ENCODE results near the gene VSIG10L2. TPM values are rescaled to one million over a fixed set of nuclear protein-coding genes. Genes with fewer than 3 reads are reported as not detected.

Gene VSIG10L2
- total RNA-seq, 1 experiment from 2014 or later, result not detected

- POLR2A ChIA-PET, result no interaction called here
- Mint-ChIP-seq H3K27me3 (ENCODE audit: insufficient read depth, unreplicated experiment) (peaks cover 6% of the 10 kb centered on the region), H3K4me3 (ENCODE audit: unreplicated experiment) (no peak overlapping the region), H3K36me3 (ENCODE audit: insufficient read depth, unreplicated experiment) (no peaks in the 10 kb centered on the region), H3K27ac (ENCODE audit: unreplicated experiment) (no peak overlapping the region), H3K4me1 (ENCODE audit: low read depth, unreplicated experiment) (peaks cover 5% of the 10 kb centered on the region), H3K9me3 (ENCODE audit: unreplicated experiment) (no peaks in the 10 kb centered on the region)
- no peaks in the 10 kb centered on the region for H3K9me3 ChIP-seq
- H3K27me3 ChIP-seq (replicated peaks; ENCODE audit: control insufficient read depth, insufficient read depth, low read length), result 0 out of 2 replicates have a peak, but pooled peaks cover 1% of the 10 kb centered on the region
- TF ChIP-seq, protein P1, sequence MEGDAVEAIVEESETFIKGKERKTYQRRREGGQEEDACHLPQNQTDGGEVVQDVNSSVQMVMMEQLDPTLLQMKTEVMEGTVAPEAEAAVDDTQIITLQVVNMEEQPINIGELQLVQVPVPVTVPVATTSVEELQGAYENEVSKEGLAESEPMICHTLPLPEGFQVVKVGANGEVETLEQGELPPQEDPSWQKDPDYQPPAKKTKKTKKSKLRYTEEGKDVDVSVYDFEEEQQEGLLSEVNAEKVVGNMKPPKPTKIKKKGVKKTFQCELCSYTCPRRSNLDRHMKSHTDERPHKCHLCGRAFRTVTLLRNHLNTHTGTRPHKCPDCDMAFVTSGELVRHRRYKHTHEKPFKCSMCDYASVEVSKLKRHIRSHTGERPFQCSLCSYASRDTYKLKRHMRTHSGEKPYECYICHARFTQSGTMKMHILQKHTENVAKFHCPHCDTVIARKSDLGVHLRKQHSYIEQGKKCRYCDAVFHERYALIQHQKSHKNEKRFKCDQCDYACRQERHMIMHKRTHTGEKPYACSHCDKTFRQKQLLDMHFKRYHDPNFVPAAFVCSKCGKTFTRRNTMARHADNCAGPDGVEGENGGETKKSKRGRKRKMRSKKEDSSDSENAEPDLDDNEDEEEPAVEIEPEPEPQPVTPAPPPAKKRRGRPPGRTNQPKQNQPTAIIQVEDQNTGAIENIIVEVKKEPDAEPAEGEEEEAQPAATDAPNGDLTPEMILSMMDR (IDR thresholded peaks at IDR 0.05; ENCODE audit: insufficient read depth in 1 of 2, low read depth in 1 of 2, low read length in 1 of 2, severe bottlenecking in 1 of 2, unreplicated experiment in 1 of 2), result no peak
- no peaks in the 10 kb centered on the region for H3K36me3 ChIP-seq (ENCODE audit: control insufficient read depth, insufficient read depth, low read length)
- CTCF ChIA-PET, result interaction anchor here (0.6 to 4.1 kb wide), 3 partner anchors 16 to 255 kb away, joined by 3 to 32 read pairs (median 31); partner anchors contain the start of gene CDON
- intact Hi-C loops (cut with micrococcal nuclease; ENCODE audit: unreplicated experiment), result no loop called here
- no peak overlapping the region for H3K4me3 ChIP-seq (ENCODE audit: low read depth, low read length)
- no TSS peak for BruUV-seq (replicated peaks)
- H3K4me1 ChIP-seq, result no peaks in the 10 kb centered on the region
- no peak for DNase-seq
These were observed 5.7 kb upstream of the VSIG10L2 start for GRCh38 chr11:125940145-125940544.

DNA sequence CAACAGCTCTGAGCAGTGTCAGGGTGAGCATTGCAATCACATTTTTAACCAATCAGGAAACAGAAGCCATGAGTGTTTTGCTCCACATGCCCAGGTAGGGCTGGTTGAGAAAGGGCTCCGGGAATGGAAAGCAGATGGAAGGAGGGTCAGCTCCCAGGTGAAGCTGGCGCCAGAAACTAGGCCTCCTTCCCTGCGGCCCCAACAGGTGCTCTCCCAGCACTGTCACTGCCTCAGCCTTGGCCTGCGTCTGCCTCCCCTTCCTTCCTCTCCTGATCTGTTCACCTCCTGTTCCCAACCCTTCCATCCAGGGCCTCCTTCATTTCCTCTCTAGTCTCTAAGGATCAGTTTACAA is 4.6 kb upstream of the VSIG10L2 start:
- no TSS peak for BruUV-seq (replicated peaks)
- Mint-ChIP-seq H3K27me3 (ENCODE audit: insufficient read depth, unreplicated experiment) (peaks cover 6% of the 10 kb centered on the region), H3K9me3 (ENCODE audit: unreplicated experiment) (no peaks in the 10 kb centered on the region), H3K27ac (ENCODE audit: unreplicated experiment) (no peak overlapping the region), H3K4me1 (ENCODE audit: low read depth, unreplicated experiment) (peaks cover 5% of the 10 kb centered on the region), H3K36me3 (ENCODE audit: insufficient read depth, unreplicated experiment) (no peaks in the 10 kb centered on the region), H3K4me3 (ENCODE audit: unreplicated experiment) (no peak overlapping the region)
- Histone ChIP-seq H3K36me3 (ENCODE audit: control insufficient read depth, insufficient read depth, low read length) (no peaks in the 10 kb centered on the region), H3K9me3 (no peaks in the 10 kb centered on the region), H3K4me1 (no peaks in the 10 kb centered on the region), H3K27me3 (replicated peaks; ENCODE audit: control insufficient read depth, insufficient read depth, low read length) (0 out of 2 replicates have a peak, but pooled peaks cover 1% of the 10 kb centered on the region), H3K4me3 (ENCODE audit: low read depth, low read length) (no peak overlapping the region)
- intact Hi-C loops (cut with micrococcal nuclease; ENCODE audit: unreplicated experiment), result no loop called here
- TF ChIP-seq, protein P1 (IDR thresholded peaks at IDR 0.05; ENCODE audit: insufficient read depth in 1 of 2, low read depth in 1 of 2, low read length in 1 of 2, severe bottlenecking in 1 of 2, unreplicated experiment in 1 of 2), result no peak
- POLR2A ChIA-PET, result no interaction called here
- CTCF ChIA-PET, result interaction anchor here (0.6 to 4.1 kb wide), 4 partner anchors 92 to 282 kb away, joined by 4 to 32 read pairs (median 18); partner anchors contain the start of gene CDON
- no peak for DNase-seq

GRCh38 chr11:125941619-125942611 is 3.9 kb upstream of the VSIG10L2 start:
- no peaks in the 10 kb centered on the region for H3K4me1 ChIP-seq
- no TSS peak for BruUV-seq (replicated peaks)
- 0 out of 2 replicates have a peak, but pooled peaks cover 1% of the 10 kb centered on the region for H3K27me3 ChIP-seq (replicated peaks; ENCODE audit: control insufficient read depth, insufficient read depth, low read length)
- POLR2A ChIA-PET, result no interaction called here
- Mint-ChIP-seq H3K36me3 (ENCODE audit: insufficient read depth, unreplicated experiment) (no peaks in the 10 kb centered on the region), H3K27me3 (ENCODE audit: insufficient read depth, unreplicated experiment) (peaks cover 6% of the 10 kb centered on the region), H3K9me3 (ENCODE audit: unreplicated experiment) (no peaks in the 10 kb centered on the region), H3K4me3 (ENCODE audit: unreplicated experiment) (no peak overlapping the region), H3K4me1 (ENCODE audit: low read depth, unreplicated experiment) (peaks cover 5% of the 10 kb centered on the region), H3K27ac (ENCODE audit: unreplicated experiment) (no peak overlapping the region)
- DNase-seq, result peak; percentile 74 to 78
- no peaks in the 10 kb centered on the region for H3K36me3 ChIP-seq (ENCODE audit: control insufficient read depth, insufficient read depth, low read length)
- CTCF ChIA-PET, result interaction anchor here (0.6 to 4.1 kb wide), 9 partner anchors 10 to 282 kb away, joined by 3 to 32 read pairs (median 4); partner anchors contain the start of gene CDON
- TF ChIP-seq, protein P1 (IDR thresholded peaks at IDR 0.05; ENCODE audit: insufficient read depth in 1 of 2, low read depth in 1 of 2, low read length in 1 of 2, severe bottlenecking in 1 of 2, unreplicated experiment in 1 of 2), result peak; percentile 81 to 97
- H3K4me3 ChIP-seq (ENCODE audit: low read depth, low read length), result no peak overlapping the region
- intact Hi-C loops (cut with micrococcal nuclease; ENCODE audit: unreplicated experiment), result loop anchor here (1.0 kb wide), 2 partner anchors 119 to 252 kb away; no protein-coding TSS in a partner anchor
- no peaks in the 10 kb centered on the region for H3K9me3 ChIP-seq

Measured in Caco-2 (cell line).